ENCODE results near the gene IP6K2. TPM values are rescaled to one million over a fixed set of nuclear protein-coding genes. Genes with fewer than 3 reads are reported as not detected.

IP6K2 gene
- total and polyA plus RNA-seq, 2 of the 13 experiments (the other 11 are each of a cell fraction or from before 2014, with no cell fraction given): 85.5 to 112 TPM

DNA sequence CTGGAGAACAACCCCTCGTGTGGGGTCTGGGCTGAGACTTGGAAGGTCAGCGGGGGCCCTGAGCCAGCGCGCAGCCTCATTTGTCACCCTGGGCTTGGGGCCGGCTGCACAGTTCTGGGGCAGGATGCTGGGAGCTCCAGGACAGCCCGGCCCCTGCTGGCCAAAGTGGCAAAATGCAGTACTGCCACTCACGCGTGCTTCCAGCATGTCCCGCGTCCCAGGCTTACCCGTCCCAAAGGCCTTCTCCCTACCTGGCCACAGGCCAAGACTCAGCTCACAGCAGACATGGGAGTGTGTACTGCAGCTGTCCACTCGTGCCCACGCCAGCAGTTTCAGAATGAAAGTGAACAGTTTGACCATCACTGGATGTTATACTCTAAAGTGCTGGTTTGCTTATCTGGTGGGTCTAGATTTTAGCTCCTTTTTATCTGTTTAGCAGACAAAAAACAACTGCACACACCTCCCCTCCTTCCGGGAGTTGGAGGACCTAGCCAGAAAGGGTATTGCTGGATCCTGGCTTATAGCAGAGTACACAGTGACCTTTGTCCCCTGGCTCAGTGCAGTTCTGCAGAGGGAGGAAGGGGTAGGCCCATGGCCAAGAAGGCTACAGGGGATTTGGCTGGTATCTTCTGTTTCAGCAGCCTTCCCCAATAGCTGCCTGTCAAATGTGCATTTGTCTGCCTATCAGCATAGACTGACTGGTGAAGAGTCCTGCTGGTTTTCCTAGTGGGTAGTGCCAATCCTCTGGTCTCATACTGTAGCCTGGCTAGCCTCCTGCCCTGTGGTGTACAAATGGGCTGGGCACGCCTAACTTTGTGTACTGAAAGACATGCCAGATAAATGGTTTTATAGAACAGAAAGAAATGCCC, 23.2 kb upstream of the IP6K2 start (continued):
- TF ChIP-seq, protein P1, sequence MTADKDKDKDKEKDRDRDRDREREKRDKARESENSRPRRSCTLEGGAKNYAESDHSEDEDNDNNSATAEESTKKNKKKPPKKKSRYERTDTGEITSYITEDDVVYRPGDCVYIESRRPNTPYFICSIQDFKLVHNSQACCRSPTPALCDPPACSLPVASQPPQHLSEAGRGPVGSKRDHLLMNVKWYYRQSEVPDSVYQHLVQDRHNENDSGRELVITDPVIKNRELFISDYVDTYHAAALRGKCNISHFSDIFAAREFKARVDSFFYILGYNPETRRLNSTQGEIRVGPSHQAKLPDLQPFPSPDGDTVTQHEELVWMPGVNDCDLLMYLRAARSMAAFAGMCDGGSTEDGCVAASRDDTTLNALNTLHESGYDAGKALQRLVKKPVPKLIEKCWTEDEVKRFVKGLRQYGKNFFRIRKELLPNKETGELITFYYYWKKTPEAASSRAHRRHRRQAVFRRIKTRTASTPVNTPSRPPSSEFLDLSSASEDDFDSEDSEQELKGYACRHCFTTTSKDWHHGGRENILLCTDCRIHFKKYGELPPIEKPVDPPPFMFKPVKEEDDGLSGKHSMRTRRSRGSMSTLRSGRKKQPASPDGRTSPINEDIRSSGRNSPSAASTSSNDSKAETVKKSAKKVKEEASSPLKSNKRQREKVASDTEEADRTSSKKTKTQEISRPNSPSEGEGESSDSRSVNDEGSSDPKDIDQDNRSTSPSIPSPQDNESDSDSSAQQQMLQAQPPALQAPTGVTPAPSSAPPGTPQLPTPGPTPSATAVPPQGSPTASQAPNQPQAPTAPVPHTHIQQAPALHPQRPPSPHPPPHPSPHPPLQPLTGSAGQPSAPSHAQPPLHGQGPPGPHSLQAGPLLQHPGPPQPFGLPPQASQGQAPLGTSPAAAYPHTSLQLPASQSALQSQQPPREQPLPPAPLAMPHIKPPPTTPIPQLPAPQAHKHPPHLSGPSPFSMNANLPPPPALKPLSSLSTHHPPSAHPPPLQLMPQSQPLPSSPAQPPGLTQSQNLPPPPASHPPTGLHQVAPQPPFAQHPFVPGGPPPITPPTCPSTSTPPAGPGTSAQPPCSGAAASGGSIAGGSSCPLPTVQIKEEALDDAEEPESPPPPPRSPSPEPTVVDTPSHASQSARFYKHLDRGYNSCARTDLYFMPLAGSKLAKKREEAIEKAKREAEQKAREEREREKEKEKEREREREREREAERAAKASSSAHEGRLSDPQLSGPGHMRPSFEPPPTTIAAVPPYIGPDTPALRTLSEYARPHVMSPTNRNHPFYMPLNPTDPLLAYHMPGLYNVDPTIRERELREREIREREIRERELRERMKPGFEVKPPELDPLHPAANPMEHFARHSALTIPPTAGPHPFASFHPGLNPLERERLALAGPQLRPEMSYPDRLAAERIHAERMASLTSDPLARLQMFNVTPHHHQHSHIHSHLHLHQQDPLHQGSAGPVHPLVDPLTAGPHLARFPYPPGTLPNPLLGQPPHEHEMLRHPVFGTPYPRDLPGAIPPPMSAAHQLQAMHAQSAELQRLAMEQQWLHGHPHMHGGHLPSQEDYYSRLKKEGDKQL (CRISPR knock-in tag; IDR thresholded peaks at IDR 0.05; ENCODE audit: low read depth): no peak
- TF ChIP-seq ZBTB40 (IDR thresholded peaks at IDR 0.05) (no peak), ZBTB40 (CRISPR knock-in tag; IDR thresholded peaks at IDR 0.05) (no peak), ZFP41 (CRISPR knock-in tag; IDR thresholded peaks at IDR 0.05; ENCODE audit: borderline replicate concordance) (0 out of 2 replicates have a peak, but pooled peaks have one; percentile 49), ZNF263 (CRISPR knock-in tag; IDR thresholded peaks at IDR 0.05) (no peak), TOE1 (CRISPR knock-in tag; IDR thresholded peaks at IDR 0.05) (no peak), ZNF468 (CRISPR knock-in tag; IDR thresholded peaks at IDR 0.05) (no peak), FLYWCH1 (CRISPR knock-in tag; IDR thresholded peaks at IDR 0.05) (no peak), CHCHD3 (CRISPR knock-in tag; IDR thresholded peaks at IDR 0.05) (no peak), HDAC1 (CRISPR knock-in tag; IDR thresholded peaks at IDR 0.05) (peak; percentile 65), PAWR (CRISPR knock-in tag; IDR thresholded peaks at IDR 0.05; ENCODE audit: borderline replicate concordance) (no peak)
- TF ChIP-seq, protein P2, sequence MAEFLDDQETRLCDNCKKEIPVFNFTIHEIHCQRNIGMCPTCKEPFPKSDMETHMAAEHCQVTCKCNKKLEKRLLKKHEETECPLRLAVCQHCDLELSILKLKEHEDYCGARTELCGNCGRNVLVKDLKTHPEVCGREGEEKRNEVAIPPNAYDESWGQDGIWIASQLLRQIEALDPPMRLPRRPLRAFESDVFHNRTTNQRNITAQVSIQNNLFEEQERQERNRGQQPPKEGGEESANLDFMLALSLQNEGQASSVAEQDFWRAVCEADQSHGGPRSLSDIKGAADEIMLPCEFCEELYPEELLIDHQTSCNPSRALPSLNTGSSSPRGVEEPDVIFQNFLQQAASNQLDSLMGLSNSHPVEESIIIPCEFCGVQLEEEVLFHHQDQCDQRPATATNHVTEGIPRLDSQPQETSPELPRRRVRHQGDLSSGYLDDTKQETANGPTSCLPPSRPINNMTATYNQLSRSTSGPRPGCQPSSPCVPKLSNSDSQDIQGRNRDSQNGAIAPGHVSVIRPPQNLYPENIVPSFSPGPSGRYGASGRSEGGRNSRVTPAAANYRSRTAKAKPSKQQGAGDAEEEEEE (CRISPR knock-in tag; IDR thresholded peaks at IDR 0.05; ENCODE audit: borderline replicate concordance): peak; percentile 76; the same call in 1 of the 2 replicates

Data from HepG2 (cell line).